ENCODE measurements around the gene CHD9.

- TF ChIP-seq CTCF (IDR thresholded peaks at IDR 0.05) = no peak
- no peak for TF ChIP-seq POLR2A (IDR thresholded peaks at IDR 0.05)
Observed at GRCh38 chr16:53198933-53199332, 144.1 kb downstream of the CHD9 start.
